NB4 (cell line): ENCODE results near the gene SLC15A4.

Experiments
- DNase-seq: peaks from one replicate; pipeline ENCODE4 v3.0.0; 2010; ENCODE audit warnings: low read depth
- H3K4me3 ChIP-seq: one replicate; pipeline ENCODE4 v1.5.1; 2011; ENCODE audit warnings: mild to moderate bottlenecking, low read depth, low read length, moderate library complexity
- CTCF ChIP-seq: IDR thresholded peaks from one replicate; pipeline ENCODE4 v1.5.1; 2012; ENCODE audit warnings: low read depth, low read length
- MAX ChIP-seq: IDR thresholded peaks from 2 replicates; pipeline ENCODE4 v1.6.1; 2011; ENCODE audit warnings: low read depth, low read length
- MYC ChIP-seq: IDR thresholded peaks from 2 replicates; pipeline ENCODE4 v1.6.1; 2011; ENCODE audit warnings: low read depth, low read length
- POLR2A ChIP-seq: IDR thresholded peaks from 2 replicates; pipeline ENCODE4 v1.6.1; 2011; ENCODE audit warnings: mild to moderate bottlenecking; ENCODE audit not compliant: insufficient read length; ENCODE audit errors: extremely low read depth

SLC15A4 gene

GRCh38 chr12:128797119-128798118, 26.3 kb downstream of the SLC15A4 start:
- DNase-seq = no peak
- H3K4me3 ChIP-seq = no peak overlapping the region
- TF ChIP-seq CTCF (no peak), MYC (no peak), MAX (no peak), POLR2A (no peak)

GRCh38 chr12:128796439-128797118, 27.2 kb downstream of the SLC15A4 start:
- no peak for TF ChIP-seq MYC
- TF ChIP-seq POLR2A = no peak
- no peak overlapping the region for H3K4me3 ChIP-seq
- no peak for DNase-seq

GRCh38 chr12:128795530-128796361, 28.0 kb downstream of the SLC15A4 start:
- no peak for DNase-seq
- TF ChIP-seq CTCF (no peak), POLR2A (no peak), MAX (no peak), MYC (no peak)
- H3K4me3 ChIP-seq = no peak overlapping the region

GRCh38 chr12:128794661-128795529, 28.9 kb downstream of the SLC15A4 start:
- TF ChIP-seq MAX (no peak), MYC (no peak), CTCF (no peak), POLR2A (no peak)
- H3K4me3 ChIP-seq = no peak overlapping the region
- DNase-seq = no peak

- no peak overlapping the region for H3K4me3 ChIP-seq
- no peak for TF ChIP-seq MAX
- no peak for TF ChIP-seq POLR2A
- TF ChIP-seq CTCF = no peak
- no peak for TF ChIP-seq MYC
- no peak for DNase-seq
Observed at GRCh38 chr12:128793701-128794100, 30.1 kb downstream of the SLC15A4 start.
